ENCODE results near the gene RBP5. TPM values are rescaled to one million over a fixed set of nuclear protein-coding genes. Genes with fewer than 3 reads are reported as not detected.

RBP5 gene
- total and polyA plus RNA-seq, 2 experiments from 2014 or later, result 1.5 to 8.9 TPM

DNA sequence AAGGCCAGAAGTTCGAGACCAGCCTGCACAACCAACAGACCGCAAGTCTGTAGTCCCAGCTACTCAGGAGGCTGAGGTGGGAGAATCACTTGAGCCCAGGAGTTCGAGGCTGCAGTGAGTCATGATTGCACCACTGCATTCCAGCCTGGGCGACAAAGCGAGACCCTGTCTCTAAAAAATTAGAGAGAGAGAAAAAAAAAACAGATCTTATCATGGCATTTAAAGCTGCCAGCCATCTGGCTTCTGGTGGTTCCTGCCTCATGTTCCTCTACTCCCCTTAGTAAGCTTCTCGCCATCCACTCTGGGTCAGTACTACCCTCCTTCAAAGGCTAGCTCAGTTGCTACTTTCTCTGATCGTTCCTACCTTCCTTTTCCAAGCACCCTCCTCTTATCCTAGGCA lies 17.5 kb upstream of the RBP5 start:
- Histone ChIP-seq H3K4me1 (ENCODE audit: low read depth) (no peaks in the 10 kb centered on the region), H3K9me3 (ENCODE audit: low read depth) (no peaks in the 10 kb centered on the region), H3K27ac (no peak overlapping the region), H3K27me3 (no peaks in the 10 kb centered on the region), H3K36me3 (no peaks in the 10 kb centered on the region), H3K4me3 (no peak overlapping the region)
- DNase-seq (ENCODE audit: low read depth in 1 of 2, low spot score in 1 of 2), result no peak
- TF ChIP-seq, protein P1, sequence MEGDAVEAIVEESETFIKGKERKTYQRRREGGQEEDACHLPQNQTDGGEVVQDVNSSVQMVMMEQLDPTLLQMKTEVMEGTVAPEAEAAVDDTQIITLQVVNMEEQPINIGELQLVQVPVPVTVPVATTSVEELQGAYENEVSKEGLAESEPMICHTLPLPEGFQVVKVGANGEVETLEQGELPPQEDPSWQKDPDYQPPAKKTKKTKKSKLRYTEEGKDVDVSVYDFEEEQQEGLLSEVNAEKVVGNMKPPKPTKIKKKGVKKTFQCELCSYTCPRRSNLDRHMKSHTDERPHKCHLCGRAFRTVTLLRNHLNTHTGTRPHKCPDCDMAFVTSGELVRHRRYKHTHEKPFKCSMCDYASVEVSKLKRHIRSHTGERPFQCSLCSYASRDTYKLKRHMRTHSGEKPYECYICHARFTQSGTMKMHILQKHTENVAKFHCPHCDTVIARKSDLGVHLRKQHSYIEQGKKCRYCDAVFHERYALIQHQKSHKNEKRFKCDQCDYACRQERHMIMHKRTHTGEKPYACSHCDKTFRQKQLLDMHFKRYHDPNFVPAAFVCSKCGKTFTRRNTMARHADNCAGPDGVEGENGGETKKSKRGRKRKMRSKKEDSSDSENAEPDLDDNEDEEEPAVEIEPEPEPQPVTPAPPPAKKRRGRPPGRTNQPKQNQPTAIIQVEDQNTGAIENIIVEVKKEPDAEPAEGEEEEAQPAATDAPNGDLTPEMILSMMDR (IDR thresholded peaks at IDR 0.05; ENCODE audit: low read depth, low read length), result no peak

DNA sequence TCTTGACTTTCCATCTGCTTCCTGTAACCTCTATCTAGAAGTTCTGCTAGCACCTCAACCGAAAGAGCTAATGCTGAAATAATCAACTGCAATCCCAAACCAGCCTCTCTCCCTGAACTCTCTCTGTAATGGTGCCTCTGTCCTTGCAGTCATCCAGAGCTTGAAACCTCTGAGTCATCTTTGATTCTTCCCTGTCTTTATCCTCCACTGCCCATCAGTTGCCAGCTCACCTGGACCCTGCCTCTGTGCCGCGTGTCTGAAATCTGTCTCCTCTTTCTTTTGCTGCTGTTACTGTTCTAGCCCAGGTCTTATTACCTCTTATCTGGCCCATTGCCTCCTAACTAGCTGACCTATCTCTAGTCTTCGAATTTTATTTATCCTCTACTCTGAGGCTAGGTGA lies 17.0 kb upstream of the RBP5 start:
- no peak overlapping the region for H3K27ac ChIP-seq
- TF ChIP-seq, protein P1 (IDR thresholded peaks at IDR 0.05; ENCODE audit: low read depth, low read length), result no peak
- no peak for DNase-seq (ENCODE audit: low read depth in 1 of 2, low spot score in 1 of 2)
- H3K4me3 ChIP-seq, result no peak overlapping the region
- H3K36me3 ChIP-seq, result no peaks in the 10 kb centered on the region
- H3K4me1 ChIP-seq (ENCODE audit: low read depth), result no peaks in the 10 kb centered on the region
- no peaks in the 10 kb centered on the region for H3K9me3 ChIP-seq (ENCODE audit: low read depth)
- no peaks in the 10 kb centered on the region for H3K27me3 ChIP-seq

DNA sequence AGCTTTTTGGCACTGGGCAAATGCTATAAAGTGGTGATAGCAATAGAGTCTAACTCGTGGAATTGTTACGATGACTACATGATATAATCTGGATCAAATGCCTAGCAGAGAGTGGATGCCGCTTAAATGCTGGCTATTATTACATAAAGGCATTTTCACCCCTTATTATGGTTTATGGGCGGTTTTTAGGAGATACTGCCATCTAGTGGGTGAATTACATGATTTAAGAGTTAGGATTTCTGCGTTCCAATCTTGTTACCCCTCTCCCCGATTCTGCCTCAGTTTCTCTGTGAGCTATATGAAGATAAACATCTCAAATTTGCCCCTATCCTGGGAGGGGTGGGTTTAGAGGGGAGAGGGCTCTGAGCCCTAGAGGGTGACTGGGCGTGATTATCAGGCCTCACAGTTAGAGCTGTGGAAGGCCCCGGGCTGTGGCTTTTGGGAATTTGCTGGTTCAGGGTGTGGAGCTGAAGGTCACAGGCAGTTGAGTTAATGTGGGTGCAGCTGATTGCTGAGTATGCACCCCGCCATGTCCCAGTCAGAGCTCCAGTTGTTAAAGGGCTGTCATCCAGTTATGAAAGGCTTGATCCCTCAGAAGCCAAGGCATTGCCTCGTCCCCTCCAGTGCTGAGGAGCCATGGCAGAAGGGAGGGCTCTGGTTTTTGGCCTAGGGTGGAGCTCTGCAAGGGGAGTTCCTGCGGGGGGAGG lies 15.9 kb upstream of the RBP5 start:
- TF ChIP-seq, protein P1 (IDR thresholded peaks at IDR 0.05; ENCODE audit: low read depth, low read length), result peak; percentile 57
- DNase-seq (ENCODE audit: low read depth in 1 of 2, low spot score in 1 of 2), result peak; percentile 31 to 57

DNA sequence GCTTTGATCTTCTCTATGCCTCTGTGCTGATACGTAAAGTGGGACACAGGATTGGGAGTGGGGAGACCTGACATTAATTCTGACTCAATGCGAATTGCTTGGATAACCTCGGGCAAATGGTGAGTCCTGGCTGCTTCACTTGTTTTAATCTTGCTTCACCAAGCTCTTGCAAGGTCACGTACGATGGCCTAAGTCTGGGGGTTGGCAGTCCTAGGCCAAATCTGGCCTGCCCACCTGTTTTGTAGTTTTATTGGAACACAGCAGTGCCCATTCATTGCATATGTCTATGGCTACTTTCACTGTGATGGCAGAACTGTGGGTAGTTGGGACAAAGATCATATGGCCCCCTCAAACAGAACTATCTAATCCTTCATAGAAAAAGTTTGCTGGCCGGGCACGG lies 14.9 kb upstream of the RBP5 start:
- H3K4me3 ChIP-seq, result no peak overlapping the region
- TF ChIP-seq, protein P1 (IDR thresholded peaks at IDR 0.05; ENCODE audit: low read depth, low read length), result no peak

More for the DNA sequence above, 15.9 kb upstream of the RBP5 start:
- H3K27me3 ChIP-seq, result no peaks in the 10 kb centered on the region
- H3K4me3 ChIP-seq, result no peak overlapping the region
- H3K9me3 ChIP-seq (ENCODE audit: low read depth), result no peaks in the 10 kb centered on the region
- no peaks in the 10 kb centered on the region for H3K36me3 ChIP-seq
- H3K4me1 ChIP-seq (ENCODE audit: low read depth), result no peaks in the 10 kb centered on the region
- no peak overlapping the region for H3K27ac ChIP-seq

DNA sequence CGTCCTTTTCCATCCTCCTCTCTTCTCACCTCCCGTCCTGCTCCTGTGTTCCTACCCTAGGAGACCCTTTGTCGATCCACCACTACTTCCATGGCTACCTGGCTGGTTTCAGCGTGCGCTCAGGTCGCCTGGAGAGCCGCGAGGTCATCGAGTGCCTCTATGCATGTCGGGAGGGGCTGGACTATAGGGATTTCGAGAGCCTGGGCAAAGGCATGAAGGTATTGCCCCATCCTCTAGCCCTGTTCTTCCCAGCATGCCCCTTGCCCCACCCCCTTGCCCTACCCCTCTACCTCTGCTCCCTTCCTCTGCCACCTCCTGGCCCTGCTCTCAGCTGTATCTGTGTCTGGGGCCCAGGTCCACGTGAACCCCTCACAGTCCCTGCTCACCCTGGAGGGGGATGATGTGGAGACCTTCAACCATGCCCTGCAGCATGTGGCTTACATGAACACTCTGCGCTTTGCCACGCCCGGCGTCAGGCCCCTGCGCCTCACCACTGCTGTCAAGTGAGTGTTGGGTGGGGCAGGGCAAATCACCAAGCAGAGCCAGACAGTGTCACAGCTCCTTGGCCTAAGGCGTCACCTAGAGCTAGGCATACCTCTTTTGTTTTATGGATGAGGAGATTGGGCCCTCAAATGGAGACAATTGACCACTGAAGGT lies 14.2 kb upstream of the RBP5 start:
- TF ChIP-seq, protein P1 (IDR thresholded peaks at IDR 0.05; ENCODE audit: low read depth, low read length), result no peak
- no peak overlapping the region for H3K4me3 ChIP-seq
- DNase-seq (ENCODE audit: low read depth in 1 of 2, low spot score in 1 of 2), result no peak
- H3K4me1 ChIP-seq (ENCODE audit: low read depth), result no peaks in the 10 kb centered on the region
- H3K9me3 ChIP-seq (ENCODE audit: low read depth), result no peaks in the 10 kb centered on the region
- no peaks in the 10 kb centered on the region for H3K36me3 ChIP-seq
- no peak overlapping the region for H3K27ac ChIP-seq
- no peaks in the 10 kb centered on the region for H3K27me3 ChIP-seq

More for the DNA sequence above, 14.9 kb upstream of the RBP5 start:
- Histone ChIP-seq H3K27ac (no peak overlapping the region), H3K4me1 (ENCODE audit: low read depth) (no peaks in the 10 kb centered on the region), H3K36me3 (no peaks in the 10 kb centered on the region), H3K27me3 (no peaks in the 10 kb centered on the region), H3K9me3 (ENCODE audit: low read depth) (no peaks in the 10 kb centered on the region)
- no peak for DNase-seq (ENCODE audit: low read depth in 1 of 2, low spot score in 1 of 2)
